Measurements from ENCODE around the gene NR1H3.

- TF ChIP-seq CTCF (conservative IDR thresholded peaks at IDR 0.05; ENCODE audit: low read depth, low read length) (no peak), EZH2 (IDR thresholded peaks at IDR 0.05; ENCODE audit: low read length, unreplicated experiment) (no peak)
These were observed 17.9 kb upstream of the NR1H3 start for GRCh38 chr11:47239852-47240251.
